Lower lobe of right lung (tissue), 2 donors: Measurements from ENCODE around the gene CHCHD10. TPM values are rescaled to one million over a fixed set of nuclear protein-coding genes. Genes with fewer than 3 reads are reported as not detected.

Experiments
- ATAC-seq, 2 donors: fragments of 200-7000 bp; cut with Tn5 transposase; one replicate each; pipeline ENCODE4 v1.9.1; 2020 to 2022; ENCODE audit warnings: mild to moderate bottlenecking in 2 of 2, moderate library complexity in 2 of 2
- DNase-seq: peaks from one replicate; pipeline ENCODE4 v3.0.0-alpha.2; 2020
- H3K27ac ChIP-seq: fragments of 200-600 bp; one replicate; pipeline ENCODE4 v1.8.0; 2022
- H3K27me3 ChIP-seq: fragments of 200-600 bp; one replicate; pipeline ENCODE4 v1.8.0; 2022; ENCODE audit warnings: low read depth
- H3K36me3 ChIP-seq: fragments of 200-600 bp; one replicate; pipeline ENCODE4 v1.8.0; 2022; ENCODE audit warnings: mild to moderate bottlenecking
- H3K4me1 ChIP-seq: fragments of 200-600 bp; one replicate; pipeline ENCODE4 v1.8.0; 2022
- H3K4me3 ChIP-seq: fragments of 200-600 bp; one replicate; pipeline ENCODE4 v1.8.0; 2022; ENCODE audit warnings: mild to moderate bottlenecking
- H3K9me3 ChIP-seq: fragments of 200-600 bp; one replicate; pipeline ENCODE4 v1.8.0; 2022
- intact Hi-C: fragments of 100-400 bp; cut with DNase I; formaldehyde crosslinking; loops from one replicate; pipeline ENCODE4 v1.11.0; 2022
- long read RNA-seq: library from polyadenylated mRNA; unstranded; transcript quantifications from one replicate; pipeline ENCODE4 v2.0.0, GENCODE V29; 2021
- total RNA-seq: library from RNA; stranded (reverse); fragmentation: NEBNext Ultra II Directional; extraction: Animal tissue kit (Norgen Biotek cat#: 25700); gene quantifications from one replicate; pipeline ENCODE4 v1.2.1, GENCODE V29; 2021
- TF ChIP-seq, protein P1 (sequence below): fragments of 200-600 bp; IDR thresholded peaks from one replicate; pipeline ENCODE4 v1.8.0; 2022; ENCODE audit warnings: antibody characterized with exemption, mild to moderate bottlenecking
- donor health status: DM: no; HTN: yes; CAD: no; lungs with severe emphysema.

The CHCHD10 gene
- 114 TPM for total RNA-seq
- long read RNA-seq, transcript CHCHD10-202 (4 exons, 1,171 nt), result major isoform, 12 of 18 reads
- long read RNA-seq, partial matches to known transcripts, result 3 of 18 reads
- long read RNA-seq, other reads (novel, unspliced or antisense), result 3 of 18 reads

DNA sequence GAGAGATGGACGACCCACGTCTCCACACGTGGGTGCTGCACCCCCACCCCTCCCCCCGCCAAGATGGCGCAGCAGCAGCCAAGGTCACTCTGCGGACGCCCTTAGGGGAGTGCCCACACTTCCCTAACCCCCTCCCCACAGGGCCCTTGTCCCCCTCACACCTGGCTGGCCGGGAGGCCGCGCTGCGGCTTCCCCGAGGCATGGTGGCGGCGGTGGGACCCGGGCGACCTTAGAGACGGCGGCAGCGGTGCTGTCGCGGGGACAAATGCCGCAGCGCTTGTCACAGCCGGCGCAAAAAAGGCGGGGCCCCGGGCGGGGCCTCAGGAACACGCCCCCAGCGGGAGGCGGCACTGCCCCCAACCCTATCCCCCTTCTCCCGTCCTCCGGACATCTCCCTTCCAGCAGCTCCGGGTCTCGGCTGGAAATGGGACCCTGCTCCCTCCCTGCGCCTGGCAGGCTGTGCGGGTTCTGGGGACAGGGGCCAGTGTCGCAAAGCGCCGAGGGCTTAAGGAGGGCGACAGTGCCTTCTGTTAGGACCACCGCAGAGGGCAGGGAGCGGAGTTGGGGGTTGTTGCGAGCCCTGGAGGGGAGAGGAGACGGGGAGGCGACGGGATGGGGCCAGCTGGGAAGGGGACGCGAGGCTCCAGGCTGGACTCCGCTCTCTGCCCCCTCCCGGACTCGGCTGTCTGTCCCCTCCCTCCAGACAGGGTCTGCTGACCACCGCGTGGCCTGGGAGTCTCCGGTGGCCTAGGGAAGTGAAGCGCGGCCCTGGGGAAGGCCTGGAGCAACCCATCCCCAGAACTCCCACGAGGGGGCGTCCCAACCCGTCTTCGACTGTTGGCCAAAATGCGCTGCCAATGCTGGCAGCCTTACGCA is at the start of gene CHCHD10:
TSS of gene CHCHD10 (minus strand) at position 300 of the 876 bp plus-strand sequence. CDS start at position 202, 98 bp downstream.
- Histone ChIP-seq H3K9me3 (no peaks in the 10 kb centered on the region), H3K4me1 (peaks cover 51% of the 10 kb centered on the region), H3K27ac (peak within 1 kb of the TSS; percentile 75), H3K36me3 (no peaks in the 10 kb centered on the region), H3K27me3 (no peaks in the 10 kb centered on the region), H3K4me3 (peak within 1 kb of the TSS; percentile 69)
- TF ChIP-seq, protein P1, sequence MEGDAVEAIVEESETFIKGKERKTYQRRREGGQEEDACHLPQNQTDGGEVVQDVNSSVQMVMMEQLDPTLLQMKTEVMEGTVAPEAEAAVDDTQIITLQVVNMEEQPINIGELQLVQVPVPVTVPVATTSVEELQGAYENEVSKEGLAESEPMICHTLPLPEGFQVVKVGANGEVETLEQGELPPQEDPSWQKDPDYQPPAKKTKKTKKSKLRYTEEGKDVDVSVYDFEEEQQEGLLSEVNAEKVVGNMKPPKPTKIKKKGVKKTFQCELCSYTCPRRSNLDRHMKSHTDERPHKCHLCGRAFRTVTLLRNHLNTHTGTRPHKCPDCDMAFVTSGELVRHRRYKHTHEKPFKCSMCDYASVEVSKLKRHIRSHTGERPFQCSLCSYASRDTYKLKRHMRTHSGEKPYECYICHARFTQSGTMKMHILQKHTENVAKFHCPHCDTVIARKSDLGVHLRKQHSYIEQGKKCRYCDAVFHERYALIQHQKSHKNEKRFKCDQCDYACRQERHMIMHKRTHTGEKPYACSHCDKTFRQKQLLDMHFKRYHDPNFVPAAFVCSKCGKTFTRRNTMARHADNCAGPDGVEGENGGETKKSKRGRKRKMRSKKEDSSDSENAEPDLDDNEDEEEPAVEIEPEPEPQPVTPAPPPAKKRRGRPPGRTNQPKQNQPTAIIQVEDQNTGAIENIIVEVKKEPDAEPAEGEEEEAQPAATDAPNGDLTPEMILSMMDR, result peak; percentile 77
- intact Hi-C loops, result no loop called here
- ATAC-seq, result peak; percentile 88
- peak; percentile 89 for DNase-seq

DNA sequence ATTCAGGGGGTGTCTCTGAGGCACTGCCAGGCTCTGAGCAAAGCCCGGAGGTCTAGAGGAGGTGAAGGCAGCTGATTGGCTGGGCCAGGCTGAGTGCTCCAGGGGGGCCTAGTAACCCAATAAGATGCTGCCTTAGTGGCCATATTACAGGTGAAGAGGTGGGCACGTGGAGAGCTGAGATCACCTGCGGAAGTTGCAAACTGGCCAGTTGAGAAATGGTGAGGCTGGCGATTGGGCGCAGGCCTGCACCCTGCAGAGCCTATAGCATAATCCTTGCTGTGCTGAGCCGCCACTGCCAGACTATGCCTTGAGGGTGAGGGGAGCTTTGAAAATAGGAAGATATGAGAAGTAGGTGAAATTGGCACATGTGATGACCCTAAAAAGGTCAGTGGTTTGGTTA is 49.4 kb upstream of the CHCHD10 start:
- ATAC-seq, result peak in 1 of 2 donors; percentile 9
- H3K36me3 ChIP-seq, result peaks cover 91% of the 10 kb centered on the region
- no peaks in the 10 kb centered on the region for H3K27me3 ChIP-seq

DNA sequence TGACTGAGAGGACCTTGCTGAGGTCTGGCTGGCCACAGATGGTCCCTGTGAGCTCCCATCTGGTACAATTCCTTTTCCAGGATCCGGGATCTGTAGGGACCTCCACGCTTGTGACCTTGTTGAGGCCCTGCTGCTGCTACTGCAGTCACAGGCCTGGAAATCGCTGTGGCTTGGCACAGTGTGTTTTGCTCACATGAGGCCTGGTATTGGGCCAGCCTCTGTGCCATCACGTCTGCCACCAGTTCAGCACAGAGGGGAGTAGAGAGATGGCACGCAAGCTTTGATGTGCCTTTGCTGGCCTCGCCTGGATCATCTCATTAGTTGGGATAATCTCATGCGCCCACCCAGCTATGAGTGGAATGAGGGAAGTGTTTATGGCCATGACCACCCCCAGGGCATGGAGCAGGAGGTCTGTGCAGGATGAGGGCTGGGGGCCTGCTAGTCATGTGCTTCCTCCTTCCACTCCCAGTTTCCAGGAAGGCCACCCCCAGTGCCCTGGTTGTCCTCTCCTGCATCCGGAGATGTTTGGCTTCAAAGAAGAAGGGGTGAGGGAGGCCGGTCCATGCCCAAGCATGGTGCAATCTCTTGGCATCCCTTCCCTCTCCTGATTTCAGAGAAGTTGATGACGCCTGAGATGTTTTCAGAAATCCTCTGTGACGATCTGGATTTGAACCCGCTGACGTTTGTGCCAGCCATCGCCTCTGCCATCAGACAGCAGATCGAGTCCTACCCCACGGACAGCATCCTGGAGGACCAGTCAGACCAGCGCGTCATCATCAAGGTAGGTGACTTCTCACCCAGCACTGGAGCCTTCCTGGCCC is 48.6 kb upstream of the CHCHD10 start:
- Histone ChIP-seq H3K4me3 (no peak overlapping the region), H3K27me3 (no peaks in the 10 kb centered on the region), H3K4me1 (no peaks in the 10 kb centered on the region), H3K27ac (no peak overlapping the region), H3K36me3 (peaks cover 91% of the 10 kb centered on the region), H3K9me3 (no peaks in the 10 kb centered on the region)
- TF ChIP-seq, protein P1, result no peak
- intact Hi-C loops, result no loop called here
- ATAC-seq (peak in 1 of 2 donors; percentile 30), DNase-seq (peak; percentile 14)

More for the DNA sequence above, 49.4 kb upstream of the CHCHD10 start:
- TF ChIP-seq, protein P1, result no peak
- peak; percentile 16 for DNase-seq
- intact Hi-C loops, result no loop called here
- H3K27ac ChIP-seq, result no peak overlapping the region
- H3K4me1 ChIP-seq, result no peaks in the 10 kb centered on the region
- H3K4me3 ChIP-seq, result no peak overlapping the region
- H3K9me3 ChIP-seq, result no peaks in the 10 kb centered on the region

DNA sequence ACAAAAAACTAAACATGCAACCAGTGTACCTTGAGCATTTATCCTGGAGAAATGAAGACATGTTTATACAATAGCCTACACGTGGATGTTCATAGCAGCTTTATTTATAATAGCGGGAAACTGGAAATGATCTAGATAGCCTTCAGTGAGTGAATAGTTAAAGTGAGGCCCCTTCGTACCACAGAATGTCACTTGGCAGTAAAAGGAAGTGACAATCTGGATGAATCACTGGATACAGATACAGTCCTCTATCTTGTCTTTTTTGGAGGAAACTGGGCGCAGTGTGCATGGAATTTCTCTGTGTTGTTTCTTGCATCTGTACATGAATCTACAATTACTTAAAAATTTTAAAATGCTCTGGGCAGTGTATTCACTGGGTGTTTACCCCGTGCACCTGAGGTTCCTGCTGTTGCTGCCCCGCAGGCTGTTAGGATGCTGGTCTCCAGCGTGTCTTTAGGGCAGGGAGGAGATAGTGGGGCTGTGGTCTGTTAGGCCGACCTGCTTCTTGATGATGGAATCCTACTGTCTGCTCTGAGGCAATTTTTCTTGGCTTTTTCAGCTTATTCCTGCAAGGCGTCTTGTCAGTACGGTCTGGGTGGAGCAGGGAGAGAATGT is 47.9 kb upstream of the CHCHD10 start:
- Histone ChIP-seq H3K9me3 (no peaks in the 10 kb centered on the region), H3K4me1 (no peaks in the 10 kb centered on the region), H3K4me3 (no peak overlapping the region), H3K27me3 (no peaks in the 10 kb centered on the region), H3K36me3 (peaks cover 91% of the 10 kb centered on the region), H3K27ac (no peak overlapping the region)
- intact Hi-C loops, result no loop called here
- TF ChIP-seq, protein P1, result no peak
- ATAC-seq (no peak), DNase-seq (peak; percentile 3)

DNA sequence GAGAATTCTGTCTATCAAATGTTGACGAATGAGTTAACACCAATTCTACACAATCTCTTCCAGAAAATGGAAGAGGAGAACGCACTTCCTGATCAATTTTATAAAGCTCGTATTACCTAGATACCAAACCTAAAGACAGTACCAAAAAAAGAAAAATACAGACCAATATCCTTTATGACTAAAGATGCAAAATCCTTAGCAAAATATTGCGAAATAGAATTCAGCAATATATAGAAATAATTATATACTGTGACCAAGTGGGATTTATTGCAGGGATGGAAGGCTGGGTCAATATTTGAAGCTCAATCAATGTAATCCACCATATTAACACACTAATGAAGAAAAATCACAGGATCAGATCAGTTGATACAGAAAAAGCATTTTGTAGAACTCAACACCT is 44.6 kb upstream of the CHCHD10 start:
- Histone ChIP-seq H3K4me3 (no peak overlapping the region), H3K9me3 (no peaks in the 10 kb centered on the region), H3K27ac (no peak overlapping the region), H3K27me3 (no peaks in the 10 kb centered on the region), H3K36me3 (peaks cover 83% of the 10 kb centered on the region), H3K4me1 (no peaks in the 10 kb centered on the region)
- DNase-seq (no peak), ATAC-seq (no peak)
- TF ChIP-seq, protein P1, result no peak
- intact Hi-C loops, result no loop called here
